HUES6 (cell line): ENCODE results near the gene NFIL3.
"Not testable (repeated sequence)": the region's sequence is repeated elsewhere in the genome, so short reads cannot be mapped to it uniquely, and the experiment has no call there.

Experiments used
- H3K27ac ChIP-seq: 2 replicates; pipeline ENCODE4 v1.7.0; 2013; ENCODE audit warnings: low read depth, mild to moderate bottlenecking, low read length, inconsistent platforms
- H3K27me3 ChIP-seq: 2 replicates; pipeline ENCODE4 v1.6.1; 2013; ENCODE audit warnings: low read length; ENCODE audit not compliant: control insufficient read depth, insufficient read depth
- H3K36me3 ChIP-seq: 2 replicates; pipeline ENCODE4 v1.6.1; 2013; ENCODE audit warnings: low read length; ENCODE audit not compliant: control insufficient read depth, insufficient read depth
- H3K4me1 ChIP-seq: 2 replicates; pipeline ENCODE4 v1.6.1; 2013; ENCODE audit warnings: low read length; ENCODE audit not compliant: control insufficient read depth, insufficient read depth
- H3K4me3 ChIP-seq: 2 replicates; pipeline ENCODE4 v1.5.1; 2013; ENCODE audit warnings: low read depth, low read length
- H3K9ac ChIP-seq: one replicate; pipeline ENCODE4 v1.6.1; 2013; ENCODE audit warnings: mild to moderate bottlenecking, low read length
- H3K9me3 ChIP-seq: 2 replicates; pipeline ENCODE4 v1.6.1; 2013; ENCODE audit warnings: low read depth, low read length; ENCODE audit not compliant: control insufficient read depth, insufficient read depth

NFIL3 gene, protein sequence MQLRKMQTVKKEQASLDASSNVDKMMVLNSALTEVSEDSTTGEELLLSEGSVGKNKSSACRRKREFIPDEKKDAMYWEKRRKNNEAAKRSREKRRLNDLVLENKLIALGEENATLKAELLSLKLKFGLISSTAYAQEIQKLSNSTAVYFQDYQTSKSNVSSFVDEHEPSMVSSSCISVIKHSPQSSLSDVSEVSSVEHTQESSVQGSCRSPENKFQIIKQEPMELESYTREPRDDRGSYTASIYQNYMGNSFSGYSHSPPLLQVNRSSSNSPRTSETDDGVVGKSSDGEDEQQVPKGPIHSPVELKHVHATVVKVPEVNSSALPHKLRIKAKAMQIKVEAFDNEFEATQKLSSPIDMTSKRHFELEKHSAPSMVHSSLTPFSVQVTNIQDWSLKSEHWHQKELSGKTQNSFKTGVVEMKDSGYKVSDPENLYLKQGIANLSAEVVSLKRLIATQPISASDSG

GRCh38 chr9:91423785-91424402, at the start of gene NFIL3:
NFIL3 (minus strand) TSS chr9:91423832; CDS start chr9:91410734, 13,098 bp downstream.
- Histone ChIP-seq H3K27me3 (peaks cover 46% of the 10 kb centered on the region), H3K4me3 (peak within 1 kb of the TSS; percentile 88), H3K36me3 (no peaks in the 10 kb centered on the region), H3K9ac (peak within 1 kb of the TSS; percentile 80), H3K27ac (no peak within 1 kb of the TSS), H3K4me1 (peaks cover 27% of the 10 kb centered on the region), H3K9me3 (no peaks in the 10 kb centered on the region)

DNA sequence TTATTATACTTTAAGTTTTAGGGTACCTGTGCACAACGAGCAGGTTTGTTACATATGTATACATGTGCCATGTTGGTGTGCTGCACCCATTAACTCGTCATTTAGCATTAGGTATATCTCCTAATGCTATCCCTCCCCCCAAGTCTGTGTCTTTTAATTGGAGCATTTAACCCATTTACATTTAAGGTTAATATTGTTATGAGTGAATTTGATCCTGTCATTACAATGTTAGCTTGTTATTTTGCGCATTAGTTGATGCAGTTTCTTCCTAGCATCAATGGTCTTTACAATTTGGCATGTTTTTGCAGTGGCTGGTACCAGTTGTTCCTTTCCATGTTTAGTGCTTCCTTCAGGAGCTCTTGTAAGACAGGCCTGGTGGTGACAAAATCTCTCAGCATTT, 47.9 kb upstream of the NFIL3 start:
- H3K9me3 ChIP-seq, H3K27ac ChIP-seq, H3K4me3 ChIP-seq, H3K9ac ChIP-seq, H3K27me3 ChIP-seq, H3K36me3 ChIP-seq, H3K4me1 ChIP-seq: not testable (repeated sequence)

- no peak overlapping the region for H3K27ac ChIP-seq
Observed at GRCh38 chr9:91465420-91465819, 41.8 kb upstream of the NFIL3 start.

GRCh38 chr9:91458906-91459305, 35.3 kb upstream of the NFIL3 start:
- Histone ChIP-seq H3K9ac (no peak overlapping the region), H3K27me3 (no peaks in the 10 kb centered on the region), H3K9me3 (no peaks in the 10 kb centered on the region), H3K4me1 (no peaks in the 10 kb centered on the region; the same call in 1 of the 2 replicates), H3K36me3 (no peaks in the 10 kb centered on the region), H3K4me3 (no peak overlapping the region), H3K27ac (no peak overlapping the region)

More at GRCh38 chr9:91465420-91465819, 41.8 kb upstream of the NFIL3 start:
- Histone ChIP-seq H3K36me3 (no peaks in the 10 kb centered on the region), H3K27me3 (no peaks in the 10 kb centered on the region), H3K9me3 (no peaks in the 10 kb centered on the region), H3K9ac (no peak overlapping the region), H3K4me3 (no peak overlapping the region), H3K4me1 (no peaks in the 10 kb centered on the region)

DNA sequence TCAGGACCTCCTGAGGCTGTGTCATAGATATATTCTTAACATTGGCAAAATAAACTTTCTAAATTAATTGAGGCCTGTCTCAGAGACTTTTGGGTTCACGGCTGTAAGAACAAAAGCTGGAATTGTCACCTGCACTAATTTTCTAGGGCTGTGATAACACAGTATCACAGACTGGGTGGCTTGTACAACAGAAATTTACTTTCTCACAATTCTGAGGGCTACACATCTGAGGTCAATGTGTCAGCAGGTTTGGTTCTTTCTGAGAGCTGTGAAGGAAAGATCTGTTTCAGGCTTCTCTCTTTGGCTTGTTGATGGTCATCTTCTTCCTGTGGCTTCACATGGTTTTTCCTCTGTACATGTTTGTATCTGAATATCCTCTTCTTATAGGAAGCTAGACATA, 29.2 kb upstream of the NFIL3 start:
- Histone ChIP-seq H3K4me1 (no peaks in the 10 kb centered on the region), H3K9ac (no peak overlapping the region), H3K9me3 (no peaks in the 10 kb centered on the region), H3K36me3 (no peaks in the 10 kb centered on the region), H3K27me3 (no peaks in the 10 kb centered on the region), H3K27ac (no peak overlapping the region), H3K4me3 (no peak overlapping the region)

GRCh38 chr9:91451431-91452270, 28.0 kb upstream of the NFIL3 start:
- no peaks in the 10 kb centered on the region for H3K9me3 ChIP-seq
- no peak overlapping the region for H3K27ac ChIP-seq
- no peak overlapping the region for H3K9ac ChIP-seq
- H3K36me3 ChIP-seq = no peaks in the 10 kb centered on the region
- H3K4me1 ChIP-seq = no peaks in the 10 kb centered on the region
- no peak overlapping the region for H3K4me3 ChIP-seq
- H3K27me3 ChIP-seq = no peaks in the 10 kb centered on the region

DNA sequence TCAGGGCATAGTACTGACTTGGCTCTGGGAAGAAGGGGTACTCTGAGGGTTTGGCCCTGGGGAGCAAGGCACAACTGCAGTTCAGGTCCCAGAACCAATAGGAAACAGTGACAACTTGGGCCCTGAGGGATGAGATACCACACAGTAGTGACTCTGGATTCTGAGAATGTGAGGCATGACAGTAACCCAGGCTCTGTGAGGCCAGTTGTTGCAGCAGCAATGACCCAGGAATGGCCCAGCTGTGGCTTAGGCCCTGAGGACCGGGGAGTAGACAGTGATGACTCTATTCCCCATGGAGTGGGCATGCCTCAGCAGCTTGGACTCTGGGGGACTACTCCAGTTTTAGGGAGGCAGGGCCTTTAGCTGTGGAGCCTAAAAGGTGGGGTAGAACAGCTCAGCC, 21.5 kb upstream of the NFIL3 start:
- Histone ChIP-seq H3K9me3 (0 out of 2 replicates have a peak, but pooled peaks cover 11% of the 10 kb centered on the region), H3K4me1 (no peaks in the 10 kb centered on the region), H3K9ac (no peak overlapping the region), H3K27ac (no peak overlapping the region), H3K36me3 (no peaks in the 10 kb centered on the region), H3K4me3 (no peak overlapping the region), H3K27me3 (no peaks in the 10 kb centered on the region)

- Histone ChIP-seq H3K36me3 (no peaks in the 10 kb centered on the region), H3K9ac (no peak overlapping the region), H3K4me3 (no peak overlapping the region)
Observed at GRCh38 chr9:91443994-91444392, 20.4 kb upstream of the NFIL3 start.

GRCh38 chr9:91443321-91443993, 19.8 kb upstream of the NFIL3 start:
- 0 out of 2 replicates have a peak, but pooled peaks cover 11% of the 10 kb centered on the region for H3K9me3 ChIP-seq
- no peak overlapping the region for H3K9ac ChIP-seq
- H3K27ac ChIP-seq = no peak overlapping the region
- H3K4me1 ChIP-seq = no peaks in the 10 kb centered on the region
- H3K27me3 ChIP-seq = no peaks in the 10 kb centered on the region
- H3K4me3 ChIP-seq = no peak overlapping the region
- no peaks in the 10 kb centered on the region for H3K36me3 ChIP-seq

More at GRCh38 chr9:91443994-91444392, 20.4 kb upstream of the NFIL3 start:
- no peaks in the 10 kb centered on the region for H3K27me3 ChIP-seq
- H3K27ac ChIP-seq = no peak overlapping the region
- H3K4me1 ChIP-seq = no peaks in the 10 kb centered on the region
- 0 out of 2 replicates have a peak, but pooled peaks cover 11% of the 10 kb centered on the region for H3K9me3 ChIP-seq

DNA sequence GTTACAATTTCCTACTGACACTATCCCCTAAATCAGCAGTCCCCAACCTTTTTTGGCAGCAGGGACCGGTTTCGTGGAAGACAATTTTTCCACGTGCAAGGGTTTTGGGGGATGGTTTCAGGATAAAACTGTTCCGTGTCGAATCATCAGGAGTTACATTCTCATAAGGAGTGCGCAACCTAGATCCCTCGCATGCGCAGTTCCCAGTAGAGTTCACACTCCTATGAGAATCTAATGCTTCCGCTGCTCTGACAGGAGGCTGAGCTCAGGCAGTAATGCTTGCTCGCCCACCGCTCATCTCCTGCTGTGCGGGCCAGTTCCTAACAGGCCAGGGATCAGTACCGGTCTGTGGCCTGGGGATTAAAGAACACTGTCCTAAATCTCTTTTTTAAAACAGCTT, 13.2 kb upstream of the NFIL3 start:
- no peak overlapping the region for H3K27ac ChIP-seq
- H3K9ac ChIP-seq = no peak overlapping the region
- H3K36me3 ChIP-seq = no peaks in the 10 kb centered on the region
- H3K27me3 ChIP-seq = no peaks in the 10 kb centered on the region
- H3K4me3 ChIP-seq = no peak overlapping the region
- no peaks in the 10 kb centered on the region for H3K9me3 ChIP-seq
- H3K4me1 ChIP-seq = no peaks in the 10 kb centered on the region
